ENCODE data around the gene SRD5A3.

The SRD5A3 gene

GRCh38 chr4:55369968-55370367 lies 23.9 kb downstream of the SRD5A3 start:
- Histone ChIP-seq H3K36me3 (ENCODE audit: control insufficient read depth in 2 of 2, insufficient read depth in 2 of 2, low read length in 2 of 2) (peaks cover 0 to 3% of the 10 kb centered on the region in 2 donors), H3K4me1 (ENCODE audit: control insufficient read depth in 2 of 2, insufficient read depth in 2 of 2, low read length in 2 of 2) (no peaks in the 10 kb centered on the region), H3K27ac (ENCODE audit: low read depth in 2 of 2, low read length in 2 of 2) (no peak overlapping the region), H3K9me3 (ENCODE audit: control insufficient read depth in 2 of 2, low read length in 2 of 2) (no peaks in the 10 kb centered on the region), H3K27me3 (ENCODE audit: control insufficient read depth in 2 of 2, insufficient read depth in 2 of 2, low read length in 2 of 2) (no peaks in the 10 kb centered on the region), H3K4me3 (ENCODE audit: low read length in 2 of 2) (no peak overlapping the region), H3K9ac (ENCODE audit: low read depth in 1 of 2, low read length in 2 of 2) (no peak overlapping the region)

GRCh38 chr4:55372259-55372658 lies 26.2 kb downstream of the SRD5A3 start:
- no peak overlapping the region for H3K27ac ChIP-seq (ENCODE audit: low read depth in 2 of 2, low read length in 2 of 2)
- peaks cover 0 to 3% of the 10 kb centered on the region in 2 donors for H3K36me3 ChIP-seq (ENCODE audit: control insufficient read depth in 2 of 2, insufficient read depth in 2 of 2, low read length in 2 of 2)
- H3K9ac ChIP-seq (ENCODE audit: low read depth in 1 of 2, low read length in 2 of 2): no peak overlapping the region
- no peaks in the 10 kb centered on the region for H3K27me3 ChIP-seq (ENCODE audit: control insufficient read depth in 2 of 2, insufficient read depth in 2 of 2, low read length in 2 of 2)
- H3K4me1 ChIP-seq (ENCODE audit: control insufficient read depth in 2 of 2, insufficient read depth in 2 of 2, low read length in 2 of 2): no peaks in the 10 kb centered on the region
- no peaks in the 10 kb centered on the region for H3K9me3 ChIP-seq (ENCODE audit: control insufficient read depth in 2 of 2, low read length in 2 of 2)
- no peak overlapping the region for H3K4me3 ChIP-seq (ENCODE audit: low read length in 2 of 2)

GRCh38 chr4:55373461-55373860 lies 27.4 kb downstream of the SRD5A3 start:
- Histone ChIP-seq H3K4me1 (ENCODE audit: control insufficient read depth in 2 of 2, insufficient read depth in 2 of 2, low read length in 2 of 2) (no peaks in the 10 kb centered on the region), H3K9ac (ENCODE audit: low read depth in 1 of 2, low read length in 2 of 2) (no peak overlapping the region), H3K4me3 (ENCODE audit: low read length in 2 of 2) (no peak overlapping the region), H3K36me3 (ENCODE audit: control insufficient read depth in 2 of 2, insufficient read depth in 2 of 2, low read length in 2 of 2) (peaks cover 0 to 3% of the 10 kb centered on the region in 2 donors), H3K9me3 (ENCODE audit: control insufficient read depth in 2 of 2, low read length in 2 of 2) (no peaks in the 10 kb centered on the region), H3K27ac (ENCODE audit: low read depth in 2 of 2, low read length in 2 of 2) (no peak overlapping the region), H3K27me3 (ENCODE audit: control insufficient read depth in 2 of 2, insufficient read depth in 2 of 2, low read length in 2 of 2) (no peaks in the 10 kb centered on the region)

GRCh38 chr4:55376698-55377097 lies 30.7 kb downstream of the SRD5A3 start:
- Histone ChIP-seq H3K9me3 (ENCODE audit: control insufficient read depth in 2 of 2, low read length in 2 of 2) (no peaks in the 10 kb centered on the region), H3K27me3 (ENCODE audit: control insufficient read depth in 2 of 2, insufficient read depth in 2 of 2, low read length in 2 of 2) (no peaks in the 10 kb centered on the region), H3K9ac (ENCODE audit: low read depth in 1 of 2, low read length in 2 of 2) (no peak overlapping the region), H3K27ac (ENCODE audit: low read depth in 2 of 2, low read length in 2 of 2) (no peak overlapping the region), H3K4me1 (ENCODE audit: control insufficient read depth in 2 of 2, insufficient read depth in 2 of 2, low read length in 2 of 2) (no peaks in the 10 kb centered on the region), H3K4me3 (ENCODE audit: low read length in 2 of 2) (no peak overlapping the region), H3K36me3 (ENCODE audit: control insufficient read depth in 2 of 2, insufficient read depth in 2 of 2, low read length in 2 of 2) (no peaks in the 10 kb centered on the region)

- no peaks in the 10 kb centered on the region for H3K36me3 ChIP-seq (ENCODE audit: control insufficient read depth in 2 of 2, insufficient read depth in 2 of 2, low read length in 2 of 2)
- H3K27ac ChIP-seq (ENCODE audit: low read depth in 2 of 2, low read length in 2 of 2): no peak overlapping the region
- no peaks in the 10 kb centered on the region for H3K9me3 ChIP-seq (ENCODE audit: control insufficient read depth in 2 of 2, low read length in 2 of 2)
- no peaks in the 10 kb centered on the region for H3K27me3 ChIP-seq (ENCODE audit: control insufficient read depth in 2 of 2, insufficient read depth in 2 of 2, low read length in 2 of 2)
- H3K9ac ChIP-seq (ENCODE audit: low read depth in 1 of 2, low read length in 2 of 2): no peak overlapping the region
- H3K4me1 ChIP-seq (ENCODE audit: control insufficient read depth in 2 of 2, insufficient read depth in 2 of 2, low read length in 2 of 2): no peaks in the 10 kb centered on the region
- H3K4me3 ChIP-seq (ENCODE audit: low read length in 2 of 2): no peak overlapping the region
These were observed 32.8 kb downstream of the SRD5A3 start for GRCh38 chr4:55378617-55379467.

GRCh38 chr4:55380576-55380975 lies 34.5 kb downstream of the SRD5A3 start:
- no peak overlapping the region for H3K27ac ChIP-seq (ENCODE audit: low read depth in 2 of 2, low read length in 2 of 2)
- H3K27me3 ChIP-seq (ENCODE audit: control insufficient read depth in 2 of 2, insufficient read depth in 2 of 2, low read length in 2 of 2): no peaks in the 10 kb centered on the region
- no peak overlapping the region for H3K4me3 ChIP-seq (ENCODE audit: low read length in 2 of 2)
- no peaks in the 10 kb centered on the region for H3K4me1 ChIP-seq (ENCODE audit: control insufficient read depth in 2 of 2, insufficient read depth in 2 of 2, low read length in 2 of 2)
- H3K9ac ChIP-seq (ENCODE audit: low read depth in 1 of 2, low read length in 2 of 2): no peak overlapping the region
- H3K9me3 ChIP-seq (ENCODE audit: control insufficient read depth in 2 of 2, low read length in 2 of 2): no peaks in the 10 kb centered on the region
- H3K36me3 ChIP-seq (ENCODE audit: control insufficient read depth in 2 of 2, insufficient read depth in 2 of 2, low read length in 2 of 2): no peaks in the 10 kb centered on the region

- Histone ChIP-seq H3K9ac (ENCODE audit: low read depth in 1 of 2, low read length in 2 of 2) (no peak overlapping the region), H3K4me3 (ENCODE audit: low read length in 2 of 2) (no peak overlapping the region), H3K4me1 (ENCODE audit: control insufficient read depth in 2 of 2, insufficient read depth in 2 of 2, low read length in 2 of 2) (no peaks in the 10 kb centered on the region), H3K9me3 (ENCODE audit: control insufficient read depth in 2 of 2, low read length in 2 of 2) (no peaks in the 10 kb centered on the region), H3K36me3 (ENCODE audit: control insufficient read depth in 2 of 2, insufficient read depth in 2 of 2, low read length in 2 of 2) (no peaks in the 10 kb centered on the region), H3K27me3 (ENCODE audit: control insufficient read depth in 2 of 2, insufficient read depth in 2 of 2, low read length in 2 of 2) (no peaks in the 10 kb centered on the region), H3K27ac (ENCODE audit: low read depth in 2 of 2, low read length in 2 of 2) (no peak overlapping the region)
These were observed 35.5 kb downstream of the SRD5A3 start for GRCh38 chr4:55381502-55381901.

- H3K9ac ChIP-seq (ENCODE audit: low read depth in 1 of 2, low read length in 2 of 2): no peak overlapping the region
- H3K9me3 ChIP-seq (ENCODE audit: control insufficient read depth in 2 of 2, low read length in 2 of 2): no peaks in the 10 kb centered on the region
- no peaks in the 10 kb centered on the region for H3K4me1 ChIP-seq (ENCODE audit: control insufficient read depth in 2 of 2, insufficient read depth in 2 of 2, low read length in 2 of 2)
- H3K27me3 ChIP-seq (ENCODE audit: control insufficient read depth in 2 of 2, insufficient read depth in 2 of 2, low read length in 2 of 2): no peaks in the 10 kb centered on the region
- H3K4me3 ChIP-seq (ENCODE audit: low read length in 2 of 2): no peak overlapping the region
- H3K36me3 ChIP-seq (ENCODE audit: control insufficient read depth in 2 of 2, insufficient read depth in 2 of 2, low read length in 2 of 2): no peaks in the 10 kb centered on the region
- no peak overlapping the region for H3K27ac ChIP-seq (ENCODE audit: low read depth in 2 of 2, low read length in 2 of 2)
These were observed 36.5 kb downstream of the SRD5A3 start for GRCh38 chr4:55382488-55383003.

GRCh38 chr4:55385201-55385649 lies 39.2 kb downstream of the SRD5A3 start:
- no peak overlapping the region for H3K4me3 ChIP-seq (ENCODE audit: low read length in 2 of 2)
- H3K9ac ChIP-seq (ENCODE audit: low read depth in 1 of 2, low read length in 2 of 2): no peak overlapping the region
- no peaks in the 10 kb centered on the region for H3K4me1 ChIP-seq (ENCODE audit: control insufficient read depth in 2 of 2, insufficient read depth in 2 of 2, low read length in 2 of 2)
- H3K36me3 ChIP-seq (ENCODE audit: control insufficient read depth in 2 of 2, insufficient read depth in 2 of 2, low read length in 2 of 2): no peaks in the 10 kb centered on the region
- H3K9me3 ChIP-seq (ENCODE audit: control insufficient read depth in 2 of 2, low read length in 2 of 2): no peaks in the 10 kb centered on the region
- no peak overlapping the region for H3K27ac ChIP-seq (ENCODE audit: low read depth in 2 of 2, low read length in 2 of 2)
- no peaks in the 10 kb centered on the region for H3K27me3 ChIP-seq (ENCODE audit: control insufficient read depth in 2 of 2, insufficient read depth in 2 of 2, low read length in 2 of 2)

GRCh38 chr4:55386073-55386472 lies 40.0 kb downstream of the SRD5A3 start:
- no peaks in the 10 kb centered on the region for H3K36me3 ChIP-seq (ENCODE audit: control insufficient read depth in 2 of 2, insufficient read depth in 2 of 2, low read length in 2 of 2)
- H3K27me3 ChIP-seq (ENCODE audit: control insufficient read depth in 2 of 2, insufficient read depth in 2 of 2, low read length in 2 of 2): no peaks in the 10 kb centered on the region
- no peaks in the 10 kb centered on the region for H3K9me3 ChIP-seq (ENCODE audit: control insufficient read depth in 2 of 2, low read length in 2 of 2)
- no peak overlapping the region for H3K4me3 ChIP-seq (ENCODE audit: low read length in 2 of 2)
- no peak overlapping the region for H3K9ac ChIP-seq (ENCODE audit: low read depth in 1 of 2, low read length in 2 of 2)
- H3K27ac ChIP-seq (ENCODE audit: low read depth in 2 of 2, low read length in 2 of 2): no peak overlapping the region
- no peaks in the 10 kb centered on the region for H3K4me1 ChIP-seq (ENCODE audit: control insufficient read depth in 2 of 2, insufficient read depth in 2 of 2, low read length in 2 of 2)
